Activated CD8-positive, alpha-beta T cell treated with anti-CD3 and anti-CD28 coated beads for 36 hours (primary cell): Measurements from ENCODE around the gene RSAD1. TPM values are rescaled to one million over a fixed set of nuclear protein-coding genes. Genes with fewer than 3 reads are reported as not detected.

Source experiments
- ATAC-seq: fragments of 200-7000 bp; cut with Tn5 transposase; one replicate; pipeline ENCODE4 v1.10.0; 2021; ENCODE audit warnings: mild to moderate bottlenecking, moderate library complexity
- CTCF ChIA-PET: fragments of 350-600 bp; sonication (Branson Sonifier 250); formaldehyde crosslinking; loops from one replicate; lab custom pipeline; 2021; ENCODE audit warnings: antibody characterized with exemption; lab: Charles Lee
- POLR2A ChIA-PET: fragments of 350-600 bp; sonication (Branson Sonifier 250); formaldehyde crosslinking; loops from one replicate; lab custom pipeline; 2021; ENCODE audit warnings: antibody characterized with exemption; lab: Charles Lee
- DNase-seq: peaks from one replicate; pipeline ENCODE4 v3.0.0-alpha.2; 2020
- H3K27ac Mint-ChIP-seq: one replicate; pipeline ENCODE4 v1.8.0; 2021; ENCODE audit warnings: mild to moderate bottlenecking, mixed read lengths
- H3K27me3 Mint-ChIP-seq: one replicate; pipeline ENCODE4 v1.8.0; 2021; ENCODE audit warnings: mixed read lengths
- H3K36me3 Mint-ChIP-seq: one replicate; pipeline ENCODE4 v1.8.0; 2021; ENCODE audit warnings: low read depth, mixed read lengths
- H3K4me1 Mint-ChIP-seq: one replicate; pipeline ENCODE4 v1.8.0; 2021; ENCODE audit warnings: low read depth, mixed read lengths
- H3K4me3 Mint-ChIP-seq: one replicate; pipeline ENCODE4 v1.8.0; 2021; ENCODE audit warnings: mild to moderate bottlenecking, moderate library complexity, mixed read lengths
- H3K9me3 Mint-ChIP-seq: one replicate; pipeline ENCODE4 v1.8.0; 2021; ENCODE audit warnings: mixed read lengths
- intact Hi-C: fragments of 100-400 bp; cut with micrococcal nuclease; formaldehyde crosslinking; loops from one replicate; pipeline ENCODE4 v1.10.0; 2022
- total RNA-seq, 2 experiments: library from RNA; stranded (reverse); gene quantifications; one replicate each; pipeline ENCODE4 v1.2.3, GENCODE V29; 2021
- TF ChIP-seq, protein P1 (sequence below): fragments of 200-600 bp; IDR thresholded peaks from one replicate; pipeline ENCODE4 v1.8.0; 2022; ENCODE audit warnings: antibody characterized with exemption, mild to moderate bottlenecking

Gene RSAD1
- total RNA-seq, 2 experiments from 2014 or later, result 39.2 to 40.7 TPM

DNA sequence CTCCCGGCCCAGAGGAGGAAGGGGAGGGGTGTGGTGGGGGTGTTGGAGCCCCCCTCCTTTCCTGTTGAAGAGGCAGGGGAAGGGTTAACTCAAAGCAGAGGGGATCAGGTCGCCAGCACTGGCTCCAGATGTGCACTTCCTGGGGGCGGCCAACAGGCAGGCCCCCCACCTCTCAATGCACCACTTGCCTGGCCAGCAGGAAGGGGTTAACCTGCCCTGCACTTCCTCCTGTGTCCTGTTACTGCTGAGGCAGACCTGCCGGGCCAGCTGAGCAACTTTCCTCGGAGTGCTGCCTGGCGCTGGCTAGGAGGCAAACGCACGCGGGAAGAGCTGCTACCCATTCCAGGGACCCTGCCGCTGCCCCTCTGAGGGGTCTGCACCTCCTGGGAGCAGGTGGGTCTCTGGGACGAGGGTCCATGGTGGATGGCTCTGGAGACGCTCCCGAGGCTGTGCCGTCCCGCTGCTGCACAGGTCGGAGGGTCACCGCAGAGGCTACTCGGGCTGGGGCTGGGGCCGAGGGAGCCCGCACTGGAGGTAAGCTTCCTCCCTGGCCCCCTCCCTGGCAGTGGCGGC is 53.9 kb downstream of the RSAD1 start, which contains the start of gene EPN3:
Gene EPN3, plus strand, starts transcription at position 284 of the 573 bp plus-strand sequence. CDS start 3,822 bp downstream, outside the sequence.
- no peak for DNase-seq
- intact Hi-C loops, result no loop called here
- peaks cover 17% of the 10 kb centered on the region for H3K4me1 Mint-ChIP-seq
- no peaks in the 10 kb centered on the region for H3K36me3 Mint-ChIP-seq
- no peak for ATAC-seq
- no peak within 1 kb of the TSS for H3K27ac Mint-ChIP-seq
- H3K27me3 Mint-ChIP-seq, result peaks cover 52% of the 10 kb centered on the region
- CTCF ChIA-PET, result interaction anchor here (0.9 to 1.5 kb wide), 7 partner anchors 9 to 98 kb away, joined by 3 to 6 read pairs (median 4); partner anchors contain the start of gene RSAD1
- TF ChIP-seq, protein P1, sequence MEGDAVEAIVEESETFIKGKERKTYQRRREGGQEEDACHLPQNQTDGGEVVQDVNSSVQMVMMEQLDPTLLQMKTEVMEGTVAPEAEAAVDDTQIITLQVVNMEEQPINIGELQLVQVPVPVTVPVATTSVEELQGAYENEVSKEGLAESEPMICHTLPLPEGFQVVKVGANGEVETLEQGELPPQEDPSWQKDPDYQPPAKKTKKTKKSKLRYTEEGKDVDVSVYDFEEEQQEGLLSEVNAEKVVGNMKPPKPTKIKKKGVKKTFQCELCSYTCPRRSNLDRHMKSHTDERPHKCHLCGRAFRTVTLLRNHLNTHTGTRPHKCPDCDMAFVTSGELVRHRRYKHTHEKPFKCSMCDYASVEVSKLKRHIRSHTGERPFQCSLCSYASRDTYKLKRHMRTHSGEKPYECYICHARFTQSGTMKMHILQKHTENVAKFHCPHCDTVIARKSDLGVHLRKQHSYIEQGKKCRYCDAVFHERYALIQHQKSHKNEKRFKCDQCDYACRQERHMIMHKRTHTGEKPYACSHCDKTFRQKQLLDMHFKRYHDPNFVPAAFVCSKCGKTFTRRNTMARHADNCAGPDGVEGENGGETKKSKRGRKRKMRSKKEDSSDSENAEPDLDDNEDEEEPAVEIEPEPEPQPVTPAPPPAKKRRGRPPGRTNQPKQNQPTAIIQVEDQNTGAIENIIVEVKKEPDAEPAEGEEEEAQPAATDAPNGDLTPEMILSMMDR, result no peak
- POLR2A ChIA-PET, result interaction anchor here (0.7 kb wide), 1 partner anchor 441 kb away, joined by 4 read pairs; no protein-coding TSS in a partner anchor
- no peak within 1 kb of the TSS for H3K4me3 Mint-ChIP-seq
- no peaks in the 10 kb centered on the region for H3K9me3 Mint-ChIP-seq

DNA sequence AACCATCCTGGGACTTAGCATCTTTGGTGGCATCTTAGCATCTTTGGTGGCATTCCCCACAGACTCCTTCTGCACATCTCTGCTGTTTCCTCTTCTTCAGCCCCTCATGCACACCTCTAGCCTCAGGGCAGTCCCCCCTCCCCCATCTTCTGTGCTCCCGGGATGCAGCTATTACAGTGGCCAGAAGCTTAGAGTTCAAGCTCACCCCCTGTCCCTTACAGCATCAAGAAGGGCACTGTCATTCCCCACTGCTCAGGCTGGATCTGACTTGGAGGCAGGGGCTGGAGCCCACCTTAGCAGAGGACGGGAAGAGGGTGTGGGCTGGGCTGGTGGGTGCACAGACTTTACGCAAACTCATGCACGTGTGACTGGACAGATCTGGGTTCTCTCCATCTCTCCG is 54.5 kb downstream of the RSAD1 start:
- no peaks in the 10 kb centered on the region for H3K9me3 Mint-ChIP-seq
- DNase-seq (no peak), ATAC-seq (no peak)
- no peak overlapping the region for H3K27ac Mint-ChIP-seq
- POLR2A ChIA-PET, result no interaction called here
- no peaks in the 10 kb centered on the region for H3K36me3 Mint-ChIP-seq
- CTCF ChIA-PET, result interaction anchor here (1.1 to 1.5 kb wide), 3 partner anchors 9 to 93 kb away, joined by 3 to 4 read pairs (median 4); no protein-coding TSS in a partner anchor
- no peak overlapping the region for H3K4me3 Mint-ChIP-seq
- TF ChIP-seq, protein P1, result no peak
- intact Hi-C loops, result no loop called here
- H3K27me3 Mint-ChIP-seq, result peaks cover 52% of the 10 kb centered on the region
- peaks cover 17% of the 10 kb centered on the region for H3K4me1 Mint-ChIP-seq

DNA sequence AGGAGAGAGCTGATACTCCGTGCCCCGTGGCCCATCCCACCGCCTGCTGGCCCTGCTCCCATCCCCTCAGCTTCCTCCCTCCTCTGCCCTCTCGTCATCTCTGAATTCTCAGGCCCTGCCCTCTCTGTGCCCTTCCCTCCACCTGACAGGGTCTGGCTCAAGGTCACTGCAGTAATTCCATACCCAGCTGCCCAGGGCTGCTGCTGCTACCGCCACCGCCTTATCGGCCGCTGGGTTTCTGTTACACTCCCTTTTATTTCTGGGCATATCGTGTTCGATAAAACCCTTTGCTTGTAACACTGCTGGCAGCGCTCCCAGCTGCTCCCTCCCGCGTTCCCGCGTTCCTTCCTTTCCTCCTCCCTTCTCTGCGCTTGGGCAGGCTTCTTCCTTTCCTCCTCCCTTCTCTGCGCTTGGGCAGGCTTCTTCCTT is 55.1 kb downstream of the RSAD1 start:
- CTCF ChIA-PET, result interaction anchor here (1.1 to 1.3 kb wide), 2 partner anchors 9 to 92 kb away, joined by 3 to 4 read pairs; no protein-coding TSS in a partner anchor
- Mint-ChIP-seq H3K36me3 (no peaks in the 10 kb centered on the region), H3K4me3 (no peak overlapping the region), H3K27ac (no peak overlapping the region), H3K27me3 (peaks cover 52% of the 10 kb centered on the region), H3K4me1 (peaks cover 17% of the 10 kb centered on the region), H3K9me3 (no peaks in the 10 kb centered on the region)
- DNase-seq (no peak), ATAC-seq (no peak)
- POLR2A ChIA-PET, result no interaction called here
- intact Hi-C loops, result no loop called here
- TF ChIP-seq, protein P1, result no peak

DNA sequence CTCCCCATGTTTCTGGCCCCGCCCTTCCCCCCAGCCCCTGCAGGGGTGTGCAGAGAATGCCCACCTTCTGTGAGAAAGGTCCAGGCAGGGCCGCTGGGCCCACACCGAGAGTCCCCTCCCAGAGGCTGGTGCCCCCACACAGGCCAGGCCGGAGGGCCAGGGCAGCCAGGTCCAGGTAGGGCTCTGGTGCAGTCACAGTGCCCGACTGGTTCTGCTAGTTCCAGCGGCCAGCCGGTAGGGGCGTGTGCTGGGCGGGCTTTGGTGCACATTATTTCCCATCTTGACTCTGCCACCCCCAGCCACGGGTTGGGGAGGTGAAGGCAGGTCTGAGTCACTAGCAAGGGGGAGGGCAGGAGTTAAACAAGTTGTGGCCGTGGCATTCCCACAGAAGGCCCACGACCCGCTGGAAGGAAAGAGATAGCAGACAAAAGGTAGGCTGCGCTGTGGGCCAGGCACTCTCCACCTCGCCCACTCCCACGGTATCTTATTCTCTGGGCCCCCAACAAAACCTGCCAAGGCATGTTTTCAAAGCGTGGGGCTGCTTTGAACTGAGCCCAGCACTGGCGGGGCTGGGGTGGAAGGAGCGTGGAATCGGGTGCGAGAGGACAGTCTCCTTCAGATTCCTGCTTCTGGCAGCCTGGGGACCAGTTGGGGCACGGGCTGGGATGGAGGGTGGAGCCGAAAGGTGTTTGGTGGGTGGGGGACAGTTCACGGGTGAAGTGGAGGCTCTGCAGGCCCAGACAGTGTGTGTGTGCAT is 55.7 kb downstream of the RSAD1 start:
- CTCF ChIA-PET, result interaction anchor here (1.3 kb wide), 1 partner anchor 8 kb away, joined by 4 read pairs; no protein-coding TSS in a partner anchor
- Mint-ChIP-seq H3K27ac (no peak overlapping the region), H3K27me3 (peaks cover 49% of the 10 kb centered on the region), H3K4me3 (no peak overlapping the region), H3K4me1 (peaks cover 17% of the 10 kb centered on the region), H3K36me3 (no peaks in the 10 kb centered on the region), H3K9me3 (no peaks in the 10 kb centered on the region)
- intact Hi-C loops, result no loop called here
- ATAC-seq, result peak; percentile 82
- TF ChIP-seq, protein P1, result peak; percentile 18
- DNase-seq, result peak; percentile 54
- POLR2A ChIA-PET, result no interaction called here

DNA sequence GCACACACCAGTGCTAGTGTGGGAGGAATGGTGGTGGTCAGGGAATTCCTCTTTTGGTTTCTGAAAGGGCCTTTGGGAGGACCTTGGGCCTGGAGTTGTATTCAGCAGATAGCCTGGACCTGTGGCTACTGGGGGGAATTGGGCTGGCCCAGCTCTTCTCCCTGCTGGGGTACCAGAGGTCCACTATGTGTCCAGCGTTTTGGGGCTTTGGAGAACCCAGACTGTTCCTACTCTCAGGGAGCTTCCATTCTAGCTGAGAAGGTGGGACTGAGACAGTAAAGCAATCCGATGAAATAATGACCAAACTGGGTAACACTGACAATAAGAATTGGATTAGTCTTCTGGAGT is 56.3 kb downstream of the RSAD1 start:
- ATAC-seq, result no peak
- POLR2A ChIA-PET, result no interaction called here

More for the DNA sequence above, 56.3 kb downstream of the RSAD1 start:
- TF ChIP-seq, protein P1, result no peak
- Mint-ChIP-seq H3K36me3 (no peaks in the 10 kb centered on the region), H3K4me3 (no peak overlapping the region), H3K9me3 (no peaks in the 10 kb centered on the region), H3K27me3 (peaks cover 43% of the 10 kb centered on the region), H3K4me1 (peaks cover 17% of the 10 kb centered on the region), H3K27ac (no peak overlapping the region)
- intact Hi-C loops, result no loop called here
- CTCF ChIA-PET, result no interaction called here
- DNase-seq, result no peak
